ENCODE data around the gene TMEM17. TPM values are rescaled to one million over a fixed set of nuclear protein-coding genes. Genes with fewer than 3 reads are reported as not detected.

The TMEM17 gene
- total and polyA plus RNA-seq, 11 donors: 0.80 to 2.3 (median 1.6) TPM

- no peak for ATAC-seq
- no peaks in the 10 kb centered on the region for H3K27me3 ChIP-seq
- no peak for DNase-seq
- no peaks in the 10 kb centered on the region for H3K9me3 ChIP-seq
- H3K27ac ChIP-seq: no peak overlapping the region
- H3K4me1 ChIP-seq: peaks cover 0 to 12% (median 5%) of the 10 kb centered on the region in 12 donors
- H3K4me3 ChIP-seq: no peak overlapping the region
- intact Hi-C loops (cut with DNase I): loop anchor here in 3 of 10 donors (10.0 kb wide), 1 partner anchor 204 kb away; the partner anchor contains the start of gene EHBP1 (in 3 of the 3)
- H3K36me3 ChIP-seq: peaks cover 0 to 6% (median 0%) of the 10 kb centered on the region in 9 donors
- TF ChIP-seq POLR2A (IDR thresholded peaks at IDR 0.05) (no peak), CTCF (IDR thresholded peaks at IDR 0.05) (no peak)
- WGBS, 4 donors: 89 to 96% (median 91%) methylated on average over 3 of the region's 3 CpGs
These were observed 4.9 kb downstream of the TMEM17 start for GRCh38 chr2:62501069-62501468.

GRCh38 chr2:62499430-62500060 lies 6.5 kb downstream of the TMEM17 start:
- 90 to 100% (median 95%) methylated on average over 2 of the region's 2 CpGs for WGBS, 4 donors
- H3K36me3 ChIP-seq: peaks cover 0 to 6% (median 0%) of the 10 kb centered on the region in 9 donors
- no peaks in the 10 kb centered on the region for H3K9me3 ChIP-seq
- no peak overlapping the region for H3K4me3 ChIP-seq
- H3K4me1 ChIP-seq: peaks cover 0 to 14% (median 0%) of the 10 kb centered on the region in 12 donors
- ATAC-seq: no peak
- TF ChIP-seq POLR2A (IDR thresholded peaks at IDR 0.05) (no peak), CTCF (IDR thresholded peaks at IDR 0.05) (no peak)
- intact Hi-C loops (cut with DNase I): loop anchor here in 3 of 10 donors (10.0 kb wide), 1 partner anchor 205 kb away; the partner anchor contains the start of gene EHBP1 (in 3 of the 3)
- DNase-seq: no peak
- no peak overlapping the region for H3K27ac ChIP-seq
- H3K27me3 ChIP-seq: no peaks in the 10 kb centered on the region

GRCh38 chr2:62498739-62499138 lies 7.3 kb downstream of the TMEM17 start:
- TF ChIP-seq POLR2A (IDR thresholded peaks at IDR 0.05) (no peak), CTCF (IDR thresholded peaks at IDR 0.05) (no peak)
- ATAC-seq: no peak
- Histone ChIP-seq H3K27ac (no peak overlapping the region), H3K9me3 (no peaks in the 10 kb centered on the region), H3K4me3 (no peak overlapping the region), H3K36me3 (peaks cover 0 to 6% (median 0%) of the 10 kb centered on the region in 9 donors), H3K4me1 (peaks cover 0 to 14% (median 0%) of the 10 kb centered on the region in 12 donors), H3K27me3 (no peaks in the 10 kb centered on the region)
- intact Hi-C loops (cut with DNase I): no loop called here
- DNase-seq: no peak

GRCh38 chr2:62495761-62496160 lies 10.2 kb downstream of the TMEM17 start:
- ATAC-seq: no peak
- no peak overlapping the region for H3K4me3 ChIP-seq
- H3K27ac ChIP-seq: peak overlapping the region in 1 of 12 donors; percentile 0
- intact Hi-C loops (cut with DNase I): no loop called here
- peaks cover 0 to 14% (median 0%) of the 10 kb centered on the region in 12 donors for H3K4me1 ChIP-seq
- no peak for DNase-seq
- no peaks in the 10 kb centered on the region for H3K9me3 ChIP-seq
- no peaks in the 10 kb centered on the region for H3K36me3 ChIP-seq
- TF ChIP-seq POLR2A (IDR thresholded peaks at IDR 0.05): no peak
- TF ChIP-seq CTCF (IDR thresholded peaks at IDR 0.05): no peak
- no peaks in the 10 kb centered on the region for H3K27me3 ChIP-seq
- WGBS, 4 donors: 28 to 45% (median 39%) methylated on average over 2 of the region's 2 CpGs

All from heart left ventricle (tissue), 16 donors.